ENCODE measurements around the gene VPS35L.

VPS35L gene

GRCh38 chr16:19694989-19695388, 139.5 kb downstream of the VPS35L start:
- no peak for DNase-seq (ENCODE audit: low read depth in 2 of 2)

DNA sequence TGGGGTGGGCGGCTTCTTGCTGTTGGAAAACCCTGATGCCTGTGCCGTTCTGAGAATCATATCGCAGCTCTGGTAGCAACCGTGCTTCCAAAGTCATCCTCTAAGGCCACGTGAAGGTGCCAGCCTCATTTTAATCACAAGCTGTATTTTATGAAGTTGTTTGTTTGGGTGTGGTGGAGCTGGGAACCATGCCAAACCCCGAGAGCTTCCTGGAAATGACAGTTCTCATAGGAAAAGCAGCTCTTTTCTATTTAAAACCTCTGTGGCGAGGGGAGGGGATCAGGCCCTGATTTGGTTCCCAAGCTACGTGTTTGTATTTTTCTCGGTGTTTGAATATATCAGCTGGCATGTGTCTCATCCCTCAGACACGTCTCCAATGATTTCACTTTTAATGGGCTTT, 140.8 kb downstream of the VPS35L start:
- DNase-seq (ENCODE audit: low read depth in 2 of 2): peak in 1 of 2 donors; percentile 22

DNA sequence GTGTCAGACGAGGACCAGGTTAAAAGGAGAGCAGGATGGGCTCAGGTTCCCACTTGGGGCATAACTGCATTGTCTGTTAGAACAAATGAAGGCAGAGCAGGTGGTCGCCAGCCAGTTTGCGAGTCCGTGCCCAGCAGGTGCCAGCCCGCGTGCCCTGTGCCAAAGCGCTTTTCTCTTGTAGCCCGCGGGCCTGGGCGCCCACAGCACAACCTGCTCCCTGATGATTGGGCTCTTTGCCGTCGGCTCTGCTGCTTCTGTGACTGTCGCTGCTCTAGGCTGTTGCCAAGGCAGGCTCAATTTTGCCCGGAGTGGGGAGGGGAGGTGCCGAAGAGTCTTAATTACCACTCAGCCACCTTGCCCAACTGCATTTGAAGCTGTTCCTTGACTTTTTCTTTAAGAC, 141.5 kb downstream of the VPS35L start:
- DNase-seq (ENCODE audit: low read depth in 2 of 2): no peak

- no peak for DNase-seq (ENCODE audit: low read depth in 2 of 2)
Measured at GRCh38 chr16:19697756-19698318, 142.3 kb downstream of the VPS35L start.

DNA sequence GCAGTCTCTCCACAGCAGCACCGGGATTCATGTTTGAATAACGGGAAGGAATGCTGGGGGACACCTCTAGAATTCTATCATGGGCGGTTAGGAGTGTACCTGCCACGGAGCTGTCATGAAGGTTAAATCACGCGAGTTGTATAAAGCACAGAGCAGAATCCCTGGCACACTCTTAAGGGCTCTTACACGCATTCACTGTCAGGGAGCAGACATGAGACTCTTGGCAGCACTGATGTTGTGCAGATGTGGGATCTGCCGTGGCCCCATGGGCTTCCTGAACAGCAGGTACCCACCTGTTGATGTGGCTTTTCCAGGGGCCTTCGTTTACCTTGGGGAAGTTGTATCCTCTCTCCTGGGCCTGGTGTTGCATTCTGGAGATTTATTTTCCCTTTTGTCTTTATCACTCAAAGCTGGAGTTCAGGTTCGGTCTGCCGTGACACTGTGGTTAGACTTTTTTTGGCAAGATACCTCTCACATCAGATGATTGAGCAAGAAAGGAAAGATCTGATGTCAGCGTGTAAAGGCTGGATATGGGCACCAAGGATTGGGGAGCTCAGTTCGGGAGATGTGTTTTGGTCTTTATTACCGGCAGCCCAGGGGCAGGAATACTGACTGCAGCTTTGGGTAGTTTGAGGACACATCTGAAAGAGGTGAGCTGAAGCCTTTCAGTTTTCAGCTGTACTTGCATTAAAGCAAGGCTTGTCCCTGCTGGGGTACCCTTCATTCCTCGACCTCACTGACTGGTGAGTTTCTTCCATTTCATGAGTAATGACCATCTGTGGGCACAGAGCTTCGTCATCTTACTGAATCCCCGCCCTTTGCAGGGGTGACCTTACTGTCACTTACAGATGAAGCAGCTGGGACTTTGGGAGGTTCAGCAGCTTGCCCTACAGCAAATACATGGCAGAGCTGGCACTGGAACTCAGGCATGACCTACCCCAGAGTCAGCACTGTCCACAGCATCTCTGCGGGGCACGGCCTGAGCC, 143.3 kb downstream of the VPS35L start:
- peak in 1 of 2 donors; percentile 13 for DNase-seq (ENCODE audit: low read depth in 2 of 2)

DNA sequence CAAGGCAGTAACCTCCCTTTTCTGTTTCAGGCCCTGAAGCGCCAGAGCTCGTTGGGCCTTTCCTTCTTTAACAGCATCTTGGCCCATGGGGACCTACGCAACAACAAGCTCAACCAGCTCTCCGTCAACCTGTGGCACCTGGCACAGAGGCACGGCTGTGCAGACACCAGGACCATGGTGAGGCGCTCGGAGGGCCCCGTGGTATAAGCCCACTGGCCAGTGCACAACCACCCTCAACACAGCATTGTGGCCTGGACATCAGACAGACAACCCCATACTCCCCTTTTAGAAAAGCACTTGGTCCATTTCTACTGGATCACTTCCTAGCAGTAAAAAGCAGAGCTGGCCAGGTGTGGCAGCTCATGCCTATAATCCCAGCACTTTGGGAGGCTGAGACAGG, 144.0 kb downstream of the VPS35L start:
- DNase-seq (ENCODE audit: low read depth in 2 of 2): no peak

- DNase-seq (ENCODE audit: low read depth in 2 of 2): no peak
Measured at GRCh38 chr16:19700319-19700781, 144.8 kb downstream of the VPS35L start.

- DNase-seq (ENCODE audit: low read depth in 2 of 2): no peak
Measured at GRCh38 chr16:19701091-19701490, 145.6 kb downstream of the VPS35L start.

DNA sequence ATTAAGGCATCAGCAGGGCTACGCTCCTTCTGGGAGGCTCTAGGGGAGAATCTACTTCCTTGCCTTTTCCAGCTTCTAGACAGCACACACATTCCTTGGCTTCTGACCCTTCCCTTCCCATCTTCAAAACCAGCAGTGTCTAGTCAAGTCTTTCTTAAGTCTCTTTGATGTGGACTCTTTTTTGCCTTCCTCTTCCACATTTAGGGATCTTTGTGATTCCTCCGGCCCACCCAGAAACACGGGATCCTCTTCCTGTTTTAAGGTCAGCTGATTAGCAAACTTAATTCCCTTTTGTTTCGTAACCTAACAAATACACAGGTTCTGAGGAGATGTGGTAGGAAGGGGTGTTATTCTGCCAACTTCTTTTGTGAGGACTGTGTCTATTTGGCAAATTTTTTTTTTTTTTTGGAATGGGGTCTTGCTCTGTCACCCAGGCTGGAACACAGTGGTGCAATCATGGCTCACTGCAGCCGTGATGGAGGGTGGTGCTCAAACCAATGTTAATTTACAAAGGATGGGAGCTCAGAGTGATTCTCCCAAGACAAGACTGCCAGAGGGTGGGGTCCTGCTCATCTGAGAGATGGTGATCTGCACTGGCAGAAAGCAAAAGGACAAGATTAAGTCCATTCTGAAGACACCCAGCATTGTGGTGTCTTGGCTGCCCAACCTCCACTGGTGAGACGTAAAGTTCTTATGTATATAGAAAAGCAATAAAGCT, 147.8 kb downstream of the VPS35L start:
- DNase-seq (ENCODE audit: low read depth in 2 of 2): no peak

DNA sequence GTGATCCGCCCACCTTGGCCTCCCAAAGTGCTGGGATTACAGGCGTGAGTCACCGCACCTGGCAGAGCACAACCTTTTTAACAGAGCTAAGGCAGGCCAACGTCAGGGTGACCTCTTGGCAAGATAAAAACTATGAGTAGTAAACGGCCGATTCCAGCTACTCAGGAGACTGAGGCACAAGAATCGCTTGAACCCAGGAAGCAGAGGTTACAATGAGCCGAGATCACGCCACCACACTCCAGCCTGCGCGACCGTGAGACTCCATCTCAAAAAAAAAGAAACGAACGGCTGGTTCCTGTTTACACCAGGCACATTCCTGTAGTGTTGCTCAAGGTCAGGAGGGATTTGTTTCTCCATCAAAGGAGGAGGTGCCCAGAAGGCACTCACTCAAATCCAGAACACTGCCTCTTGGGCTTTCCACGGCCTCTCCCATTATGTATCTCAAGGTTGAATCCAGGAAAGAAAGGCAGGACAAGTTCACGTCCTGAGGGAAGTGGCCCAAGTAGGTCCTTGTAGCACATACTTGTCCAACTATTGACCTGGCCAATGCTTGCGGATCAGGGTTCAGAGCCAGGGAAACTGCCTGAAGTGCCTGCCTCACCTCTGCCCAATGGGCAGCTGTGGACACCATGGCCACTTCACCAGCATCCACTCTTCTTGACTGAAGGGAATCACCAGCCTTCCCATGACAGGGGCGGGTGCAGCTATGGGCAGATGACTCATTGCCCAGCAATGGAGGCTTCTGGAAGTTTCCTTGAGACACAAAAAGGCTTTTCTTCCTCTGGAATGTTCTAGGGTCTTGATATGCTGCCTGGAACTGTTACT, 149.0 kb downstream of the VPS35L start:
- no peak for DNase-seq (ENCODE audit: low read depth in 2 of 2)

DNA sequence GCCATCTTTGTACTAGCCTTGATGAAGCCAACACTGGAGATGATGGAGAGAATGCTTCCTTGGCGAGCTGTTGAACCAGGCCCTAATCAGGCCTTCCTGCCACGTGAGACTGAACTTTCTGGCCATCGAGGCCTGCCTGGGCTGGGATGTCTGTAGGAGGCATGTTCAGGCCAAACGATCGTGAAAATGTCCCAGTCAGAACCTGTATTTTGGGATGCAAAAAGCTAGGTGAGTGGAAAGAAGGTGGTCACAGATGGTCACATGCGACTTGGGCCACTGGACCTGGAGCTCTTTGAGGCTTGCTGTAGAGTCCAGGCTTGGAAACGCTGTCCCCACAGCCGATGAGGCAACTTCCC, 149.6 kb downstream of the VPS35L start:
- DNase-seq (ENCODE audit: low read depth in 2 of 2): no peak

DNA sequence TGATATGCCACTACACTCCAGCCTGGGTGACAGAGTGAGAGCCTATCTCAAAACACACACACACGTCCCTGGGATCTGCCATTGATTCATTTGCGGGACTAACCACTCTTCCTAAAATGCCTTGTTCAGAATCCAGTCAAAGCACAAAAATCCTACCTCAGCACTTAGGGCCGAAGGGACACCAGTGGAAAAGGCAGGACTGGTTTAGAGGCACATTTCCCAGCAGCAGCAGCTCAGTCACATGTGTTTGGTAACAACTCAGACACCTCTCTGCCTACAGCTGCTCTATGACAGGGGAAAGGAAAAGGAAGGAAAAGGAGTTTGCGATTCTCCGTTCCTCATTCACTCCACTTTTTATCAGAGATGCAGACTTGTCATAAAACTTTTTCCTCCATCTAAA, 150.3 kb downstream of the VPS35L start:
- DNase-seq (ENCODE audit: low read depth in 2 of 2): no peak

DNA sequence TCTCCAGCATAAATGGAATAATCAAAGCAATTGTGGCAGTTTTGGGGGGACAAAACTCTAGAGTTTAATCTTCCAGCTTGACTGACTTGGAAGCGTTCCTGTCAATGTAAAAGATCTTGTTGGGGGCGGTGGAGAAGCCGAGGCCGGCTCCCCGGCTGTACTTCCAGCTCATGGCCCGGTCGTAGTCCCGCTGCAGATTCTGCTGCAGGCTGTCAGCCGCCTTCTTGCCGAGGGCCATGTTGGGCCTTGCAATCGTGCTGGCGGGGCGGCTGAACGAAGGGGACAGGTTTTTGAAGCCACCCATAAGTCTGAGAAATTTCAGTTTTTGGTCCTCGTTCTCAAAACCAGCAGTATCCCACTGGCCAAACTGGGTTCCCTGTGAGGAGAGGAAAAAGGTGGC, 151.3 kb downstream of the VPS35L start:
- DNase-seq (ENCODE audit: low read depth in 2 of 2): no peak

DNA sequence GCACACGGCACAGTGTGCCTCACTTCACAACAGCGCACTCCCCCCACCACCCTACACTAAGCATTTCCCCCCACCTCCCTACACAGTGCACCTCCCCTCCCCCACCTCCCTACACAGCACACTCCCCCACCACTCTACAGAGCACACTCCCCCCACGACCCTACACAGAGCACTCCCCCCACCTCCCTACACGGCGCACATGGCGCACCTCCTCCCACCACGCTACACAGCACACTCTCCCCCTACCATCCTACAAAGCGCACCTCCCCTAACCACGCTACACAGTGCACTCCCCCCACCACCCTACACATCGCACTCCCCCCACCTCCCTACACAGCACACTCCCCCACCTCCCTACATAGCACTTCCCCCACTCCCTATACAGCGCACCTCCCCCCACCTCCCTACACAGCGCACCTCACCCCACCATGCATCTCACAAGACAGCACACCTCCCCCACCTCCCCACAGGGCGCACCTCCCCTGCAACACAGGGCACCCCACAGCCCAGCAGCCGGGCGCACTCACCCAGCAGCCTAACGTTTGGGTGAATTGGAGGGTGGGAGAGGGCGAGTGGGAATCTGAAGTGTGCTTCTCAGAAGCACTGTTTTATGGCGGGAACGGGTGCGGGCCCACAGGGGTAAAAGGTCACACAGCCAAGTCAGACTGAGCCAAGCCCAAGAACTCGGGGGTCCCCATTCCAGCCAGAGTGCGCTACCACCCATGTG, 152.2 kb downstream of the VPS35L start:
- no peak for DNase-seq (ENCODE audit: low read depth in 2 of 2)

GRCh38 chr16:19708296-19709205, 153.0 kb downstream of the VPS35L start:
- DNase-seq (ENCODE audit: low read depth in 2 of 2): no peak

DNA sequence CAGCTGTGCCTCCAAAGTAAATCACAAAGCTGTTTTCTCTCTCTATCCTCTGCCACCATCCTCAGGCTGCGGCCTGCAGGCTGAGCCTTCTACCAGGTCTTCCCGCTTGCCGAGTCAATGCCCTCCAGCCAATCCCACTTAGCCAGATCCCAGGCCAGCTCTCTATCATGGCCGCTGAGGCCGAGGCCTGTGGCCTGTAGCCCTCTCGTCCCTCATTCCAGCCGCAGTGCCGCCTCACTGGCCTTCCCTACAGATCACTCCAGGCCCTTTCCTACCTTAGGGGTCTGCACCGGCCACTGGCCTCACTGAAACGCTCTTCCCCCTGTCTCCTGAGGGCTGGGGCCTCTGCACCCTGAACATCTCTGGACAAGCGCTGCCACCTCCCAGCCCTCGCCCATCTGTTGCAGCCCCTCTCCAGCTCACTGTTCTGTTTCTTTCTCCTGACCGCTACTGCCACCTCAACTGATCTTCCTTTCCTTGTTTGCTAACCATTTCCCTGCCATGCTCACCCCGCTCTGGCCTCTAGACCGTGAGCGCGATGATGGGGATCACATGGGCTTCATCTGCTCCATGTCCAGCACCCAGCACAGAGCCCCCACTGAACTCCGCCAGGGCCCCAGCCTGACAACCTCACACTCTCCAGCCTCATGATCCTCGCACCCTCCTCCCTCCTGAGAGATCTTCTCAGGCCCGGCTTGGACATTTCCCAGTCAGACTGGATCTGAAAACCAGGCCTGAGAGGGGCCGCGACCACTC, 154.1 kb downstream of the VPS35L start:
- no peak for DNase-seq (ENCODE audit: low read depth in 2 of 2)

DNA sequence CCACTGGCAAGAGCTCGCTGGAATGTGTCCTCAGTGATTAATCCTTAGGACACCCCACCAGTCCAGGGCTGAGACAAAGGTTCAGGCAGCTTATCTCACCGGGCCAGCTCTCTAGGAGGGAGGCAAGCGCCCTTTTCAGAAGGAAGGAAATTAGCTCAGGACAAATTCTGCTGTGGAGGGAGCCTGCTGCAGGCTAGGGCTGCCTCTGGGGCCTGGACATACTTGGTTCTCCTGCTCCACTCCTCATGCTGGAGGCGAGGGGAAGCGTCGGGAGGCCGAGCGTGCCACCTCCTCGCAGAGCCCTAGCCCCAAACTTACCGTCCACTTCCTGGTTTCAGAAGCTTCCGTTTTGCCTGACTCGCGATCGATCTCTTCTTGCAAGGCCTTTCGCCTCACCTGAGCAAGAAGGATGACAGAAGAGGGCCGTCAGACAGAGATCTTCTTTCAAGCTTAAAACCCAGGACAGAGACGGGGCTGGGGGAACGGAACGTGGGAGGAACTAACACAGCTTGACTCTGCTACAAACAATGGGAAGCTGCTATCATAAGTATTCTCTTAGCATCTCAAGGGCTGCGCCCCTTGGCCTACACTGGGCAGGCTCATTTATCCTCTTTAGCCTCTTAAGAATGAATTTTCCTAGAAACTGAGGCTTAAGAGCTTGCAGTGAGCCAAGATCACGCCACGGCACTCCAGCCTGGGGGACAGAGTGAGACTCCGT, 154.8 kb downstream of the VPS35L start:
- DNase-seq (ENCODE audit: low read depth in 2 of 2): no peak

DNA sequence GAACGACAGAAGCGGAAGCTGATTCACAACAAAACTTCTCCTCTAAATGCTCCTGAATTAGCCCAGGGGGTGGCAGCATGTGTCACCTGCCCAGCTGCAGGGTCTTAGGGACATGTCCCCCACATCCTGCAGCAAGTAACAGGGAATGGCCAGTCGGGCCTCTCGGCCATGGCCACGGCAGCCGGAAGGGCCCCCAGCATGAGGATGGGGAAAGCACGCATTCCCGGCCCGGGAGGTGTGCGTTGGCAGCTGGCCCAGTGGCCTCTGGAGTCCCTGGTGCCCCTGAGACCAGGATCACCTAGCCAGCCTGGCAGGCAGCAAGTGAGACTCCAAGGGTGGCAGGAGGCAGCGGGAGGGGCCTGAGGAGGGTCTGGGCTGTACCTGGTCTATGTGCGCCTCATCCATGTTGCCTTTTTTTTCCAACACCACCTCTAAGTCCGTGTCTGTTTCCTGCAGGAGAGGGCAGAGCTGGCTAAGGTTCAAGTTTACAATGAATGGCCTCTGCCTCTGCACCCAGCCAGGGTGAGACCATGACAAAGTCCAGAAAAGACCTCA, 155.6 kb downstream of the VPS35L start:
- no peak for DNase-seq (ENCODE audit: low read depth in 2 of 2)
